SK-N-SH (cell line): Measurements from ENCODE around the gene CFAP210.

Source experiments
- EZH2phosphoT487 ChIP-seq: fragments of 200-600 bp; sonication (generic); IDR thresholded peaks from 2 replicates; pipeline ENCODE4 v1.6.1; 2017; ENCODE audit warnings: low read depth, mixed run types, mild to moderate bottlenecking, antibody characterized with exemption, moderate library complexity, borderline replicate concordance
- GATA2 ChIP-seq: sonication (generic); formaldehyde crosslinking; IDR thresholded peaks from 2 replicates; pipeline ENCODE4 v1.5.0; 2020; ENCODE audit warnings: mild to moderate bottlenecking, missing genetic modification reagents
- RCOR1 ChIP-seq: fragments of 150-350 bp; IDR thresholded peaks from 2 replicates; pipeline ENCODE4 v1.6.1; 2017; ENCODE audit warnings: antibody characterized with exemption, low read length
- RFX5 ChIP-seq: IDR thresholded peaks from 2 replicates; pipeline ENCODE4 v1.6.1; 2012; ENCODE audit warnings: mild to moderate bottlenecking, improper control_type of control experiment, low read length
- TF ChIP-seq, protein P1 (sequence below): fragments of 200-600 bp; sonication (generic); IDR thresholded peaks from 2 replicates; pipeline ENCODE4 v1.6.1; 2017; ENCODE audit warnings: antibody characterized with exemption, mild to moderate bottlenecking, moderate library complexity
- TF ChIP-seq, protein P2 (sequence below): IDR thresholded peaks from 2 replicates; pipeline ENCODE4 v1.6.1; 2012; ENCODE audit warnings: mild to moderate bottlenecking, low read depth, low read length, moderate library complexity

DNA sequence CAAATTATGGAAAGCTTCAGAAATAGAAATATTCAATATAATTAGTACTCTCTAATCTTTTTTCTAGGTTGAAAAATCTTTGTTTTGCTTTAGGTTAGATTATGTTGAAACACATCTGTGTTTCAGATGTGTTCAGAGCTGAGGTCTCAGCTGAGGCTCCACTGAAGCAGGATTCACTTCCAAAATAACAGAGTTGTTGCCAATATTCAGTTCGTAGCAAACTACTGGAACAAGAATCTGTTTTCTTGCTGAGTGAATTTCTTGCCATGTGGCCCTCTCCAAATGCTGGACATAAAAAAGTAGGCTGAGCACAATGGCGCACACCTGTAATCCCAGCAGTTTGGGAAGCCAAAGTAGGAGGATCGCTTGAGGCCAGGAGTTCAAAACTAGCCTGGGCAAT, 8.8 kb upstream of the CFAP210 start:
- TF ChIP-seq, protein P1, sequence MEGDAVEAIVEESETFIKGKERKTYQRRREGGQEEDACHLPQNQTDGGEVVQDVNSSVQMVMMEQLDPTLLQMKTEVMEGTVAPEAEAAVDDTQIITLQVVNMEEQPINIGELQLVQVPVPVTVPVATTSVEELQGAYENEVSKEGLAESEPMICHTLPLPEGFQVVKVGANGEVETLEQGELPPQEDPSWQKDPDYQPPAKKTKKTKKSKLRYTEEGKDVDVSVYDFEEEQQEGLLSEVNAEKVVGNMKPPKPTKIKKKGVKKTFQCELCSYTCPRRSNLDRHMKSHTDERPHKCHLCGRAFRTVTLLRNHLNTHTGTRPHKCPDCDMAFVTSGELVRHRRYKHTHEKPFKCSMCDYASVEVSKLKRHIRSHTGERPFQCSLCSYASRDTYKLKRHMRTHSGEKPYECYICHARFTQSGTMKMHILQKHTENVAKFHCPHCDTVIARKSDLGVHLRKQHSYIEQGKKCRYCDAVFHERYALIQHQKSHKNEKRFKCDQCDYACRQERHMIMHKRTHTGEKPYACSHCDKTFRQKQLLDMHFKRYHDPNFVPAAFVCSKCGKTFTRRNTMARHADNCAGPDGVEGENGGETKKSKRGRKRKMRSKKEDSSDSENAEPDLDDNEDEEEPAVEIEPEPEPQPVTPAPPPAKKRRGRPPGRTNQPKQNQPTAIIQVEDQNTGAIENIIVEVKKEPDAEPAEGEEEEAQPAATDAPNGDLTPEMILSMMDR = no peak
- TF ChIP-seq RCOR1 (no peak), EZH2phosphoT487 (no peak), RFX5 (no peak), GATA2 (CRISPR knock-in tag) (no peak)
- TF ChIP-seq, protein P2, sequence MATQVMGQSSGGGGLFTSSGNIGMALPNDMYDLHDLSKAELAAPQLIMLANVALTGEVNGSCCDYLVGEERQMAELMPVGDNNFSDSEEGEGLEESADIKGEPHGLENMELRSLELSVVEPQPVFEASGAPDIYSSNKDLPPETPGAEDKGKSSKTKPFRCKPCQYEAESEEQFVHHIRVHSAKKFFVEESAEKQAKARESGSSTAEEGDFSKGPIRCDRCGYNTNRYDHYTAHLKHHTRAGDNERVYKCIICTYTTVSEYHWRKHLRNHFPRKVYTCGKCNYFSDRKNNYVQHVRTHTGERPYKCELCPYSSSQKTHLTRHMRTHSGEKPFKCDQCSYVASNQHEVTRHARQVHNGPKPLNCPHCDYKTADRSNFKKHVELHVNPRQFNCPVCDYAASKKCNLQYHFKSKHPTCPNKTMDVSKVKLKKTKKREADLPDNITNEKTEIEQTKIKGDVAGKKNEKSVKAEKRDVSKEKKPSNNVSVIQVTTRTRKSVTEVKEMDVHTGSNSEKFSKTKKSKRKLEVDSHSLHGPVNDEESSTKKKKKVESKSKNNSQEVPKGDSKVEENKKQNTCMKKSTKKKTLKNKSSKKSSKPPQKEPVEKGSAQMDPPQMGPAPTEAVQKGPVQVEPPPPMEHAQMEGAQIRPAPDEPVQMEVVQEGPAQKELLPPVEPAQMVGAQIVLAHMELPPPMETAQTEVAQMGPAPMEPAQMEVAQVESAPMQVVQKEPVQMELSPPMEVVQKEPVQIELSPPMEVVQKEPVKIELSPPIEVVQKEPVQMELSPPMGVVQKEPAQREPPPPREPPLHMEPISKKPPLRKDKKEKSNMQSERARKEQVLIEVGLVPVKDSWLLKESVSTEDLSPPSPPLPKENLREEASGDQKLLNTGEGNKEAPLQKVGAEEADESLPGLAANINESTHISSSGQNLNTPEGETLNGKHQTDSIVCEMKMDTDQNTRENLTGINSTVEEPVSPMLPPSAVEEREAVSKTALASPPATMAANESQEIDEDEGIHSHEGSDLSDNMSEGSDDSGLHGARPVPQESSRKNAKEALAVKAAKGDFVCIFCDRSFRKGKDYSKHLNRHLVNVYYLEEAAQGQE = no peak
